Dermis blood vessel endothelial cell (primary cell): ENCODE results near the gene NHERF2. TPM values are rescaled to one million over a fixed set of nuclear protein-coding genes. Genes with fewer than 3 reads are reported as not detected.

Source experiments
- DNase-seq: peaks from one replicate; pipeline ENCODE4 v3.0.0; 2010
- total RNA-seq: library from RNA; depleted of rRNA; stranded (reverse); fragments of >200 nt; gene quantifications from 2 replicates; pipeline ENCODE4 v1.2.3, GENCODE V29; 2014

Gene NHERF2
- total RNA-seq, 1 donor from 2014 or later: 33.5 TPM

- no peak for DNase-seq
These were observed 1.4 kb downstream of the NHERF2 start for GRCh38 chr16:2028146-2028545.

- no peak for DNase-seq
These were observed 2.0 kb downstream of the NHERF2 start for GRCh38 chr16:2028620-2029220.

GRCh38 chr16:2029350-2029749, 2.6 kb downstream of the NHERF2 start:
- DNase-seq: no peak

- no peak for DNase-seq
These were observed 3.3 kb downstream of the NHERF2 start for GRCh38 chr16:2030036-2030435.

GRCh38 chr16:2031081-2031577, 4.4 kb downstream of the NHERF2 start:
- DNase-seq: peak; percentile 64

- no peak for DNase-seq
These were observed 5.8 kb downstream of the NHERF2 start for GRCh38 chr16:2032285-2033056.

GRCh38 chr16:2033057-2033908, 6.6 kb downstream of the NHERF2 start:
- DNase-seq: peak; percentile 76

- peak; percentile 40 for DNase-seq
These were observed 7.4 kb downstream of the NHERF2 start for GRCh38 chr16:2033909-2034695.

- no peak for DNase-seq
These were observed 8.2 kb downstream of the NHERF2 start for GRCh38 chr16:2034696-2035430.

GRCh38 chr16:2035431-2036199, 8.9 kb downstream of the NHERF2 start:
- peak; percentile 55 for DNase-seq

- no peak for DNase-seq
These were observed 9.7 kb downstream of the NHERF2 start for GRCh38 chr16:2036200-2036966.

- no peak for DNase-seq
These were observed 10.4 kb downstream of the NHERF2 start for GRCh38 chr16:2037115-2037514.

GRCh38 chr16:2037647-2038381, 11.1 kb downstream of the NHERF2 start:
- DNase-seq: no peak

- no peak for DNase-seq
These were observed 11.9 kb downstream of the NHERF2 start for GRCh38 chr16:2038382-2039231.

- no peak for DNase-seq
These were observed 12.8 kb downstream of the NHERF2 start for GRCh38 chr16:2039274-2040031.

GRCh38 chr16:2040041-2040786, 13.5 kb downstream of the NHERF2 start:
- DNase-seq: no peak
